ENCODE measurements around the gene ARPC1A.

- TF ChIP-seq POLR2AphosphoS5 (IDR thresholded peaks at IDR 0.05; ENCODE audit: low read depth, low read length) = no peak
- TF ChIP-seq POLR2A (IDR thresholded peaks at IDR 0.05; ENCODE audit: low read depth, low read length) = no peak
- TF ChIP-seq SPI1 (IDR thresholded peaks at IDR 0.05; ENCODE audit: low read depth, low read length) = no peak
- TF ChIP-seq TAF1 (IDR thresholded peaks at IDR 0.05; ENCODE audit: low read depth, low read length) = no peak
Observed at GRCh38 chr7:99296471-99296870, 29.2 kb upstream of the ARPC1A start.

All from GM12891 (cell line).